GM20000 (cell line): ENCODE results near the gene AP3B2.

ENCODE experiments used
- DNase-seq: peaks from one replicate; pipeline ENCODE4 v3.0.0; 2012; ENCODE audit warnings: low spot score
- TF ChIP-seq, protein P1 (sequence below): IDR thresholded peaks from 2 replicates; pipeline ENCODE4 v1.5.1; 2012; ENCODE audit warnings: mild to moderate bottlenecking, control low read depth; ENCODE audit errors: extremely low read depth, missing control alignments

AP3B2 gene

DNA sequence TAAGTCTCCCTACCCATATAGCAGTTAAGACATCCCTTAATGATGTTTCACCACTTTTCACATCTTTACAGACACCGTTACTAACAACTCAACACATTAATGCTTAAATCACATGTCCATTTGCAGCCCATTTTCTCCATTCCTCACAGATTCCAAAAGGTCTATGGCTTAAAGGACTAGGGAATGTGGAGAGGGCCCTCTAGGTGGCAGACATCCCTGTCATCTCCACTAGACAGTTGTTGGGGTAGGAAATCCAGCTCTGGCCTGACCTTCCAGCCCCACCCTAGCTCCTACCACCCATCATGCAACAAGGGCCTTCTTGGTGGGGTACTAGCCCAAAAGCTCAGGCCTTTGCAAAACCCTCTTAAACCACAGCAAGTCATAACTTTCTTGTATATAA is 87.7 kb downstream of the AP3B2 start:
- TF ChIP-seq, protein P1, sequence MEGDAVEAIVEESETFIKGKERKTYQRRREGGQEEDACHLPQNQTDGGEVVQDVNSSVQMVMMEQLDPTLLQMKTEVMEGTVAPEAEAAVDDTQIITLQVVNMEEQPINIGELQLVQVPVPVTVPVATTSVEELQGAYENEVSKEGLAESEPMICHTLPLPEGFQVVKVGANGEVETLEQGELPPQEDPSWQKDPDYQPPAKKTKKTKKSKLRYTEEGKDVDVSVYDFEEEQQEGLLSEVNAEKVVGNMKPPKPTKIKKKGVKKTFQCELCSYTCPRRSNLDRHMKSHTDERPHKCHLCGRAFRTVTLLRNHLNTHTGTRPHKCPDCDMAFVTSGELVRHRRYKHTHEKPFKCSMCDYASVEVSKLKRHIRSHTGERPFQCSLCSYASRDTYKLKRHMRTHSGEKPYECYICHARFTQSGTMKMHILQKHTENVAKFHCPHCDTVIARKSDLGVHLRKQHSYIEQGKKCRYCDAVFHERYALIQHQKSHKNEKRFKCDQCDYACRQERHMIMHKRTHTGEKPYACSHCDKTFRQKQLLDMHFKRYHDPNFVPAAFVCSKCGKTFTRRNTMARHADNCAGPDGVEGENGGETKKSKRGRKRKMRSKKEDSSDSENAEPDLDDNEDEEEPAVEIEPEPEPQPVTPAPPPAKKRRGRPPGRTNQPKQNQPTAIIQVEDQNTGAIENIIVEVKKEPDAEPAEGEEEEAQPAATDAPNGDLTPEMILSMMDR, result no peak

DNA sequence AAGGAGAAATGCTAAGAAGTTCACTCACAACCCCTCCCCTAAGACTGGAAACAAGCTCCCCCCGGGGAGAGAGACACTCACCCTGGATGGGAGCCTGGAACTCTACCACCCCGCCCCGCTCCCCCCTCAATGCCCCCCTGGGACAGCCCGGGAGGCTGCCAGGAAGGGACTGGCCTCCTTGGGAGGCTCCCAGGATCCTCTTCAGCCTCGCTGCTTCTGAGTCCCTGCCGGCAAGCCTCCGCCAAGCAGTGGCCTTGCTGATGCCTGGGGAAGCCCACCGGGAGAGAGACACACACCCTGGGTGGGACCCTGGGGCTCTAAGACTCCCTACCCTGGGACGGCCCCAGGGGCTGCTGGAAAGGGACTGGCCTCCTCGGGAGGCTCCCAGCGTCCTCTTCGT is 95.9 kb downstream of the AP3B2 start:
- DNase-seq, result no peak
- TF ChIP-seq, protein P1, result no peak

More for the DNA sequence above, 87.7 kb downstream of the AP3B2 start:
- no peak for DNase-seq

DNA sequence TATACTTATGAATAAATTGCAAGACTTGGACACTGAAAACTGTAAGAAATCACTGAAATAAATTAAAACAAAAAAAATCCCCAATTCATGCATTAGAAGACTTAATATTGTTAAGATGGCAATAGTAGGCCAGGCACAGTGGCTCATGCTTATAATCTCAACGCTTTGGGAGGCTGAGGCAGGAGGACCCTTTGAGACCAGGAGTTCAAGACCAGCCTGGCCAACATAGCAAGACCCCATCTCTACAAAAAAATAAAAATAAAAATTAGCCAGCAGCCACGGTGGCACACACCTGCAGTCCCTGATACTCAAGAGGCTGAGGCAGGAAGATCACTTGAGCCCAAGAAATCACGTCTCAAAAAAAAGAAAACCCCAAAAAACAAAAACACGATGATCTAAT is 98.3 kb downstream of the AP3B2 start:
- TF ChIP-seq, protein P1, result no peak

More for the DNA sequence above, 98.3 kb downstream of the AP3B2 start:
- no peak for DNase-seq
